Colonic mucosa (tissue), 4 donors: Measurements from ENCODE around the gene HS3ST3B1. TPM values are rescaled to one million over a fixed set of nuclear protein-coding genes. Genes with fewer than 3 reads are reported as not detected.
A peak's percentile ranks its signal among the peaks of the same experiment; 100 is the strongest.

Experiments
- DNase-seq: peaks from one replicate; pipeline ENCODE4 v3.0.0-alpha.2; 2020
- H3K27ac ChIP-seq: fragments of 200-600 bp; one replicate; pipeline ENCODE4 v1.8.0; 2021
- H3K27me3 ChIP-seq: fragments of 200-600 bp; one replicate; pipeline ENCODE4 v1.8.0; 2021
- H3K36me3 ChIP-seq: fragments of 200-600 bp; one replicate; pipeline ENCODE4 v1.8.0; 2021
- H3K4me1 ChIP-seq: fragments of 200-600 bp; one replicate; pipeline ENCODE4 v1.8.0; 2021; ENCODE audit warnings: mild to moderate bottlenecking
- H3K4me3 ChIP-seq: fragments of 200-600 bp; one replicate; pipeline ENCODE4 v1.8.0; 2021
- H3K9ac ChIP-seq, 2 donors: one replicate each; pipeline ENCODE4 v1.7.0; 2013; ENCODE audit warnings: control low read depth in 2 of 2, low read depth in 2 of 2, low read length in 2 of 2
- H3K9me3 ChIP-seq: fragments of 200-600 bp; one replicate; pipeline ENCODE4 v1.8.0; 2021
- CTCF ChIP-seq: fragments of 200-600 bp; IDR thresholded peaks from one replicate; pipeline ENCODE4 v1.8.0; 2022; ENCODE audit warnings: antibody characterized with exemption, mild to moderate bottlenecking
- intact Hi-C: fragments of 100-400 bp; cut with DNase I; formaldehyde crosslinking; loops from one replicate; pipeline ENCODE4 v1.14.1; 2022
- total RNA-seq, 2 donors: library from RNA; stranded (reverse); fragmentation: NEBNext Ultra II Directional in 1 of 2; extraction: Animal tissue kit (Norgen Biotek cat#: 25700) in 1 of 2; gene quantifications; one replicate each; pipeline ENCODE4 v1.2.1, GENCODE V29; 2021
- donor health status: healthy.
- donor health status: DM: no; HTN: no; CAD: no.
- donor health status: DM: no; HTN: no; CAD: no.

HS3ST3B1 gene
- total RNA-seq, 2 donors from 2014 or later, result 1.1 TPM

- TF ChIP-seq CTCF, result no peak
- Histone ChIP-seq H3K4me1 (peaks cover 2% of the 10 kb centered on the region), H3K36me3 (no peaks in the 10 kb centered on the region), H3K27ac (no peak overlapping the region), H3K4me3 (no peak overlapping the region), H3K9ac (no peak overlapping the region), H3K9me3 (no peaks in the 10 kb centered on the region), H3K27me3 (peaks cover 28% of the 10 kb centered on the region)
- no peak for DNase-seq
- intact Hi-C loops, result no loop called here
Observed at GRCh38 chr17:14307560-14308024, 6.7 kb downstream of the HS3ST3B1 start.

GRCh38 chr17:14308636-14308964, 7.7 kb downstream of the HS3ST3B1 start:
- intact Hi-C loops, result no loop called here
- Histone ChIP-seq H3K36me3 (no peaks in the 10 kb centered on the region), H3K27ac (no peak overlapping the region), H3K9me3 (no peaks in the 10 kb centered on the region), H3K4me3 (no peak overlapping the region), H3K27me3 (peaks cover 19% of the 10 kb centered on the region), H3K4me1 (peaks cover 2% of the 10 kb centered on the region), H3K9ac (no peak overlapping the region)
- no peak for TF ChIP-seq CTCF
- DNase-seq, result no peak

GRCh38 chr17:14308965-14309879, 8.3 kb downstream of the HS3ST3B1 start:
- Histone ChIP-seq H3K9ac (peak overlapping the region; percentile 8 to 36), H3K36me3 (no peaks in the 10 kb centered on the region), H3K4me3 (peak overlapping the region; percentile 40), H3K9me3 (no peaks in the 10 kb centered on the region), H3K4me1 (peaks cover 2% of the 10 kb centered on the region), H3K27ac (no peak overlapping the region), H3K27me3 (peaks cover 13% of the 10 kb centered on the region)
- no peak for TF ChIP-seq CTCF
- DNase-seq, result peak; percentile 88
- intact Hi-C loops, result no loop called here

- no peaks in the 10 kb centered on the region for H3K9me3 ChIP-seq
- H3K4me1 ChIP-seq, result peaks cover 2% of the 10 kb centered on the region
- H3K9ac ChIP-seq, result no peak overlapping the region
Observed at GRCh38 chr17:14310101-14310500, 9.2 kb downstream of the HS3ST3B1 start.

GRCh38 chr17:14310605-14311004, 9.7 kb downstream of the HS3ST3B1 start:
- Histone ChIP-seq H3K36me3 (no peaks in the 10 kb centered on the region), H3K27ac (no peak overlapping the region), H3K9ac (no peak overlapping the region), H3K4me1 (peaks cover 2% of the 10 kb centered on the region), H3K4me3 (no peak overlapping the region), H3K9me3 (no peaks in the 10 kb centered on the region), H3K27me3 (peaks cover 8% of the 10 kb centered on the region)
- intact Hi-C loops, result no loop called here
- DNase-seq, result no peak
- TF ChIP-seq CTCF, result no peak

More at GRCh38 chr17:14310101-14310500, 9.2 kb downstream of the HS3ST3B1 start:
- H3K27ac ChIP-seq, result no peak overlapping the region
- H3K4me3 ChIP-seq, result peak overlapping the region; percentile 40
- no peak for DNase-seq
- no peak for TF ChIP-seq CTCF
- peaks cover 8% of the 10 kb centered on the region for H3K27me3 ChIP-seq
- no peaks in the 10 kb centered on the region for H3K36me3 ChIP-seq
- intact Hi-C loops, result no loop called here
